ENCODE data around the gene GMDS. TPM values are rescaled to one million over a fixed set of nuclear protein-coding genes. Genes with fewer than 3 reads are reported as not detected.

Gene GMDS
- polyA plus RNA-seq, 1 of the 3 experiments (the other 2 are of a cell fraction): 12.3 TPM

- 5% methylated on average over 7 of the region's 7 CpGs for WGBS (ENCODE audit: low lambda C conversion rate)
- DNase-seq: no peak
- H4K20me1 ChIP-seq (ENCODE audit: insufficient read depth): peaks cover 23% of the 10 kb centered on the region; the same call in 1 of the 2 replicates
- peak overlapping the region; percentile 95 for H3K4me2 ChIP-seq
- no peak overlapping the region for H2AFZ ChIP-seq (ENCODE audit: low read depth)
- peak overlapping the region; percentile 76 for H3K9ac ChIP-seq
- no peaks in the 10 kb centered on the region for H3K27me3 ChIP-seq (ENCODE audit: insufficient read depth)
- H3F3A ChIP-seq (replicated peaks; ENCODE audit: insufficient read depth): peaks cover 15% of the 10 kb centered on the region
- peak overlapping the region; percentile 70 to 90 for H3K4me3 ChIP-seq (ENCODE audit: low read depth in 2 of 2, low read length in 1 of 2)
- no peaks in the 10 kb centered on the region for H3K9me3 ChIP-seq
- H3K27ac ChIP-seq (ENCODE audit: low read depth in 2 of 2, low read length in 1 of 2): peak overlapping the region; percentile 67 to 71; a peak in 3 of 4 replicates
- H3K4me1 ChIP-seq (ENCODE audit: control insufficient read depth in 1 of 2, insufficient read depth in 2 of 2, low read depth in 1 of 2, low read length in 1 of 2): peaks cover 0 to 8% of the 10 kb centered on the region in 2 experiments; a peak in 1 of 4 replicates
- peaks cover 0 to 4% of the 10 kb centered on the region in 2 experiments for H3K36me3 ChIP-seq (replicated peaks in 1 of 2; ENCODE audit: control insufficient read depth in 1 of 2, insufficient read depth in 2 of 2, low read length in 1 of 2)
- ChIA-PET CTCF (interaction anchor here (0.8 to 3.1 kb wide), 3 partner anchors 17 to 493 kb away, joined by 3 to 14 read pairs (median 3); no protein-coding TSS in a partner anchor), POLR2A (no interaction called here)
- H3K79me2 ChIP-seq (ENCODE audit: insufficient read depth): peaks cover 45% of the 10 kb centered on the region
- H3K9me2 ChIP-seq: no peaks in the 10 kb centered on the region
- TF ChIP-seq USF2 (IDR thresholded peaks at IDR 0.05; ENCODE audit: borderline replicate concordance, low read depth, low read length) (no peak), FOSL2 (IDR thresholded peaks at IDR 0.05; ENCODE audit: borderline replicate concordance, low read depth) (peak; percentile 63; the same call in 1 of the 2 replicates), PBX3 (IDR thresholded peaks at IDR 0.05) (peak; percentile 58; the same call in 1 of the 2 replicates), NFIC (IDR thresholded peaks at IDR 0.05; ENCODE audit: borderline replicate concordance) (peak; percentile 54; the same call in 1 of the 2 replicates), EP300 (IDR thresholded peaks at IDR 0.05; ENCODE audit: borderline replicate concordance in 1 of 2, low read depth in 1 of 2, low read length in 1 of 2) (peak in 1 of 2 experiments; percentile 37; a peak in 1 of 4 replicates), JUND (IDR thresholded peaks at IDR 0.05) (peak; percentile 60), RXRA (IDR thresholded peaks at IDR 0.05; ENCODE audit: borderline replicate concordance, low read depth) (no peak), SIN3A (IDR thresholded peaks at IDR 0.05; ENCODE audit: borderline replicate concordance, low read depth, low read length) (0 out of 2 replicates have a peak, but pooled peaks have one; percentile 30), RFX5 (IDR thresholded peaks at IDR 0.05; ENCODE audit: low read length) (no peak), TCF12 (IDR thresholded peaks at IDR 0.05) (peak; percentile 67), MXI1 (IDR thresholded peaks at IDR 0.05; ENCODE audit: low read depth, low read length) (no peak), FOXJ3 (CRISPR knock-in tag; IDR thresholded peaks at IDR 0.05) (no peak), POLR2AphosphoS5 (IDR thresholded peaks at IDR 0.05; ENCODE audit: low read depth, low read length) (peak; percentile 42; the same call in 1 of the 2 replicates), USF1 (IDR thresholded peaks at IDR 0.05; ENCODE audit: borderline replicate concordance, low read depth) (no peak), SMC3 (IDR thresholded peaks at IDR 0.05; ENCODE audit: low read depth, low read length) (no peak), REST (IDR thresholded peaks at IDR 0.05; ENCODE audit: low read depth, low read length) (no peak), CTCF (IDR thresholded peaks at IDR 0.05) (no peak), GABPA (IDR thresholded peaks at IDR 0.05; ENCODE audit: low read depth) (no peak), CHD2 (IDR thresholded peaks at IDR 0.05; ENCODE audit: low read length, partially characterized antibody) (peak; percentile 18), MAX (IDR thresholded peaks at IDR 0.05; ENCODE audit: low read depth) (no peak), ZBTB33 (IDR thresholded peaks at IDR 0.05; ENCODE audit: borderline replicate concordance, low read depth) (no peak), TEAD4 (IDR thresholded peaks at IDR 0.05; ENCODE audit: borderline replicate concordance, insufficient read depth) (peak; percentile 16; the same call in 1 of the 2 replicates)
These were observed 632.5 kb downstream of the GMDS start for GRCh38 chr6:1612974-1613306.

All from SK-N-SH (cell line).